PC-9 (cell line): ENCODE data around the gene CCNH.

Experiments
- EZH2 ChIP-seq: fragments of 200-600 bp; sonication (generic); IDR thresholded peaks from 2 replicates; pipeline ENCODE4 v1.8.0; 2017; ENCODE audit warnings: antibody characterized with exemption, low read depth
- TF ChIP-seq, protein P1 (sequence below): fragments of 200-600 bp; sonication (generic); conservative IDR thresholded peaks from 2 replicates; pipeline ENCODE4 v1.6.1; 2017; ENCODE audit warnings: mixed run types, antibody characterized with exemption, mild to moderate bottlenecking, moderate library complexity

DNA sequence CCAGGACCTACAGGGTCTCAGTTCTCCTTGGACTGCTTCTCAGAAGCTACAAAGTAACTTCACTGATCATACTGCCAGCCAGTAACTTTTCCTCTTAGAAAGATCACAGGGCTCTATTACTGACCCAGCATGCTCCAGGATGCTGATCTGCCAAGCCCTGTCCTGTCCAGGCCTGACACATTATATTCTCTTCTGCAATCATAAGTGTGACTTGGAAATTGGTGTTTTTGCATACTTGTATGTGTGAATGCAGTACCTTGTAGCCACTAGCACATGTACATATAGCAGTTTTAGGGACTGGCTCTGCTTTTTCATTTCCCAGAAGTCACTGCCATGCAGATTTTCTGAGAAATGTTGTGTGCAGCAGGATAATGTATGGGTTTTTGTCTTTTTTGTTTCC, 40.1 kb upstream of the CCNH start:
- TF ChIP-seq, protein P1, sequence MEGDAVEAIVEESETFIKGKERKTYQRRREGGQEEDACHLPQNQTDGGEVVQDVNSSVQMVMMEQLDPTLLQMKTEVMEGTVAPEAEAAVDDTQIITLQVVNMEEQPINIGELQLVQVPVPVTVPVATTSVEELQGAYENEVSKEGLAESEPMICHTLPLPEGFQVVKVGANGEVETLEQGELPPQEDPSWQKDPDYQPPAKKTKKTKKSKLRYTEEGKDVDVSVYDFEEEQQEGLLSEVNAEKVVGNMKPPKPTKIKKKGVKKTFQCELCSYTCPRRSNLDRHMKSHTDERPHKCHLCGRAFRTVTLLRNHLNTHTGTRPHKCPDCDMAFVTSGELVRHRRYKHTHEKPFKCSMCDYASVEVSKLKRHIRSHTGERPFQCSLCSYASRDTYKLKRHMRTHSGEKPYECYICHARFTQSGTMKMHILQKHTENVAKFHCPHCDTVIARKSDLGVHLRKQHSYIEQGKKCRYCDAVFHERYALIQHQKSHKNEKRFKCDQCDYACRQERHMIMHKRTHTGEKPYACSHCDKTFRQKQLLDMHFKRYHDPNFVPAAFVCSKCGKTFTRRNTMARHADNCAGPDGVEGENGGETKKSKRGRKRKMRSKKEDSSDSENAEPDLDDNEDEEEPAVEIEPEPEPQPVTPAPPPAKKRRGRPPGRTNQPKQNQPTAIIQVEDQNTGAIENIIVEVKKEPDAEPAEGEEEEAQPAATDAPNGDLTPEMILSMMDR: no peak
- TF ChIP-seq EZH2: no peak
